Heart left ventricle (tissue), 16 donors: ENCODE data around the gene MYCBP2. TPM values are rescaled to one million over a fixed set of nuclear protein-coding genes. Genes with fewer than 3 reads are reported as not detected.

Experiments
- ATAC-seq, 4 donors: fragments of 200-7000 bp; cut with Tn5 transposase; one replicate each; pipeline ENCODE4 v1.9.1; 2020 to 2022; ENCODE audit warnings: moderate library complexity in 4 of 4, mild to moderate bottlenecking in 3 of 4, moderate number of reproducible peaks in 1 of 4
- DNase-seq, 5 donors: peaks; one replicate each; pipeline ENCODE4 v3.0.0-alpha.2; 2020
- H3K27ac ChIP-seq, 12 donors: fragments of 200-600 bp; sonication (generic) in 4 of 12; one replicate each; pipeline versions ENCODE4 v1.5.0 to v1.8.0; 2016 to 2022; ENCODE audit warnings: mild to moderate bottlenecking in 2 of 12
- H3K27me3 ChIP-seq, 9 donors: fragments of 200-600 bp; sonication (generic) in 2 of 9; one replicate each; pipeline versions ENCODE4 v1.5.1 to v1.8.0; 2016 to 2022; ENCODE audit warnings: mild to moderate bottlenecking in 3 of 9
- H3K36me3 ChIP-seq, 9 donors: fragments of 200-600 bp; sonication (generic) in 2 of 9; one replicate each; pipeline versions ENCODE4 v1.5.0 to v1.8.0; 2018 to 2022; ENCODE audit warnings: mild to moderate bottlenecking in 2 of 9
- H3K4me1 ChIP-seq, 12 donors: fragments of 200-600 bp; sonication (generic) in 4 of 12; one replicate each; pipeline versions ENCODE4 v1.5.0 to v1.8.0; 2016 to 2022; ENCODE audit warnings: mild to moderate bottlenecking in 3 of 12
- H3K4me3 ChIP-seq, 12 donors: fragments of 200-600 bp; sonication (generic) in 4 of 12; one replicate each; pipeline versions ENCODE4 v1.5.0 to v1.8.0; 2017 to 2022; ENCODE audit warnings: mild to moderate bottlenecking in 9 of 12, moderate library complexity in 4 of 12
- H3K9me3 ChIP-seq, 12 donors: fragments of 200-600 bp; sonication (generic) in 4 of 12; one replicate each; pipeline versions ENCODE4 v1.5.0 to v1.8.0; 2016 to 2022; ENCODE audit warnings: mild to moderate bottlenecking in 1 of 12
- CTCF ChIP-seq, 12 donors: fragments of 200-600 bp; sonication (generic) in 4 of 12; IDR thresholded peaks; one replicate each; pipeline versions ENCODE4 v1.5.0 to v1.8.0; 2018 to 2022; ENCODE audit warnings: antibody characterized with exemption in 12 of 12, mild to moderate bottlenecking in 5 of 12
- POLR2A ChIP-seq, 2 donors: fragments of 450-650 bp; IDR thresholded peaks; one replicate each; pipeline ENCODE4 v1.6.1; 2017; ENCODE audit warnings: antibody characterized with exemption in 2 of 2, mild to moderate bottlenecking in 2 of 2, moderate library complexity in 2 of 2
- WGBS, 4 donors: extraction: QIAGEN DNeasy Blood & Tissue Kit in 2 of 4; methylation state at CpG; one replicate each; pipeline versions ENCODE4 v1.1.5 to v1.1.7; 2013 to 2018; 5-methylcytosine and 5-hydroxymethylcytosine counted together
- intact Hi-C, 10 donors: fragments of 100-400 bp; cut with DNase I; formaldehyde crosslinking; loops; one replicate each; pipeline versions ENCODE4 v1.11.1 to v1.14.2; 2022
- polyA plus RNA-seq, 2 donors: library from polyadenylated mRNA; stranded (reverse); fragments of 200-250 nt; gene quantifications; one replicate each; pipeline ENCODE4 v1.2.3, GENCODE V29; 2013
- total RNA-seq, 9 donors: library from RNA; depleted of rRNA in 2 of 9; stranded (reverse); fragments of >200 nt in 2 of 9; fragmentation: NEBNext Ultra II Directional in 3 of 9; extraction: Animal tissue kit (Norgen Biotek cat#: 25700) in 3 of 9; gene quantifications; one replicate each; pipeline versions ENCODE4 v1.1.0 to v1.2.4, GENCODE V29; 2016 to 2023
- donor health status: ischemic (EF 13 %, LVEDD 7.1; RV severe dilation, severe dysfunction).
- donor health status: healthy with polysubstance abuse.
- donor health status: DM: no; HTN: yes; CAD: no.
- donor health status: DM: no; HTN: no; CAD: no.
- donor health status: ischemic (EF 25% LVEDD 6.9; RV normal size, moderate dysfunction).
- donor health status: ischemic (EF 25% LVEDD 5.7; RV mildly dilated, moderate dysfunction).
- donor health status: healthy.
- donor health status: DM: yes; HTN: yes; CAD: no.
- donor health status: ischemic (EF 35%, LVEDD 5.7; RV mildly dilated, moderate dysfunction).
- donor health status: nonischemic (EF 11% LVEDD 7.7; RV severe dilation, severe dysfunction).
- donor health status: DM: yes; HTN: yes; CAD: no.
- donor health status: PGD.
- donor health status: ischemic (EF 29% LVEDD 5.4; RV normal size, mild dysfunction).
- donor health status: nonischemic (EF 23%, LVEDD 6.1; RV moderate dilation, normal function).

MYCBP2 gene
- total and polyA plus RNA-seq, 11 donors, result 15.7 to 85.6 (median 58.2) TPM

- intact Hi-C loops, result no loop called here
- H3K36me3 ChIP-seq, result peaks cover 0 to 98% (median 96%) of the 10 kb centered on the region in 9 donors
- ATAC-seq, result no peak
- DNase-seq, result no peak
- H3K9me3 ChIP-seq, result no peaks in the 10 kb centered on the region
- 93 to 96% (median 94%) methylated on average over 6 of the region's 6 CpGs for WGBS, 4 donors
- H3K27ac ChIP-seq, result no peak overlapping the region
- TF ChIP-seq POLR2A (IDR thresholded peaks at IDR 0.05) (no peak), CTCF (IDR thresholded peaks at IDR 0.05) (no peak)
- H3K4me1 ChIP-seq, result no peaks in the 10 kb centered on the region
- H3K4me3 ChIP-seq, result no peak overlapping the region
- no peaks in the 10 kb centered on the region for H3K27me3 ChIP-seq
These were observed 158.7 kb downstream of the MYCBP2 start for GRCh38 chr13:77168237-77168636.

- no peak for ATAC-seq
- no peaks in the 10 kb centered on the region for H3K9me3 ChIP-seq
- H3K4me3 ChIP-seq, result no peak overlapping the region
- peaks cover 0 to 96% (median 56%) of the 10 kb centered on the region in 9 donors for H3K36me3 ChIP-seq
- no peaks in the 10 kb centered on the region for H3K4me1 ChIP-seq
- no peak overlapping the region for H3K27ac ChIP-seq
- no peak for TF ChIP-seq POLR2A (IDR thresholded peaks at IDR 0.05)
- no peak for TF ChIP-seq CTCF (IDR thresholded peaks at IDR 0.05)
- no peak for DNase-seq
- WGBS, 4 donors, result 92 to 98% (median 95%) methylated on average over 1 of the region's 1 CpG
- H3K27me3 ChIP-seq, result no peaks in the 10 kb centered on the region
- intact Hi-C loops, result no loop called here
These were observed 176.2 kb downstream of the MYCBP2 start for GRCh38 chr13:77150651-77151050.

GRCh38 chr13:77143431-77143830 is 183.5 kb downstream of the MYCBP2 start:
- Histone ChIP-seq H3K9me3 (no peaks in the 10 kb centered on the region), H3K27ac (no peak overlapping the region), H3K36me3 (peaks cover 0 to 100% (median 65%) of the 10 kb centered on the region in 9 donors), H3K4me3 (no peak overlapping the region), H3K4me1 (no peaks in the 10 kb centered on the region), H3K27me3 (no peaks in the 10 kb centered on the region)
- WGBS, 4 donors, result 94 to 100% (median 99%) methylated on average over 1 of the region's 1 CpG
- intact Hi-C loops, result no loop called here
- no peak for TF ChIP-seq POLR2A (IDR thresholded peaks at IDR 0.05)
- no peak for TF ChIP-seq CTCF (IDR thresholded peaks at IDR 0.05)
- DNase-seq (no peak), ATAC-seq (no peak)

GRCh38 chr13:77139306-77139705 is 187.6 kb downstream of the MYCBP2 start:
- DNase-seq (no peak), ATAC-seq (no peak)
- no peaks in the 10 kb centered on the region for H3K9me3 ChIP-seq
- peaks cover 0 to 3% (median 0%) of the 10 kb centered on the region in 12 donors for H3K4me1 ChIP-seq
- intact Hi-C loops, result no loop called here
- TF ChIP-seq CTCF (IDR thresholded peaks at IDR 0.05) (no peak), POLR2A (IDR thresholded peaks at IDR 0.05) (no peak)
- no peaks in the 10 kb centered on the region for H3K27me3 ChIP-seq
- H3K4me3 ChIP-seq, result no peak overlapping the region
- no peak overlapping the region for H3K27ac ChIP-seq
- H3K36me3 ChIP-seq, result peaks cover 0 to 98% (median 71%) of the 10 kb centered on the region in 9 donors
